ENCODE results near the gene ABLIM1. TPM values are rescaled to one million over a fixed set of nuclear protein-coding genes. Genes with fewer than 3 reads are reported as not detected.

ABLIM1 gene
- total and polyA plus RNA-seq, 8 donors, result 13.3 to 44.5 (median 33.3) TPM

GRCh38 chr10:114511881-114512280 lies 146.2 kb downstream of the ABLIM1 start:
- Histone ChIP-seq H3K36me3 (no peaks in the 10 kb centered on the region), H3K4me3 (no peak overlapping the region), H3K4me1 (peaks cover 15 to 24% (median 23%) of the 10 kb centered on the region in 3 donors), H3K27ac (no peak overlapping the region), H3K27me3 (no peaks in the 10 kb centered on the region), H3K9me3 (no peaks in the 10 kb centered on the region)
- FAIRE-seq (no peak), DNase-seq (no peak), ATAC-seq (no peak)
- intact Hi-C loops (cut with DNase I), result no loop called here
- no peak for TF ChIP-seq CTCF (IDR thresholded peaks at IDR 0.05)
- 92 to 93% methylated on average over 5 of the region's 5 CpGs for WGBS, 2 donors

- TF ChIP-seq CTCF (IDR thresholded peaks at IDR 0.05), result no peak
- H3K27ac ChIP-seq, result peak overlapping the region in 2 of 4 donors; percentile 53 to 56
- FAIRE-seq (no peak), ATAC-seq (no peak), DNase-seq (no peak)
- intact Hi-C loops (cut with DNase I), result no loop called here
- peaks cover 21 to 35% (median 32%) of the 10 kb centered on the region in 3 donors for H3K4me1 ChIP-seq
- WGBS, 2 donors, result 76 to 77% methylated on average over 3 of the region's 3 CpGs
- no peak overlapping the region for H3K4me3 ChIP-seq
- H3K36me3 ChIP-seq, result no peaks in the 10 kb centered on the region
- no peaks in the 10 kb centered on the region for H3K27me3 ChIP-seq
- no peaks in the 10 kb centered on the region for H3K9me3 ChIP-seq
Observed at GRCh38 chr10:114508376-114508775, 149.7 kb downstream of the ABLIM1 start.

- FAIRE-seq (no peak), DNase-seq (peak; percentile 89 to 98 (median 93)), ATAC-seq (peak; percentile 97 to 99 (median 98))
- intact Hi-C loops (cut with DNase I), result no loop called here
- no peaks in the 10 kb centered on the region for H3K36me3 ChIP-seq
- 6 to 9% methylated on average over 4 of the region's 4 CpGs for WGBS, 2 donors
- peaks cover 16 to 30% (median 27%) of the 10 kb centered on the region in 3 donors for H3K4me1 ChIP-seq
- H3K4me3 ChIP-seq, result no peak overlapping the region
- TF ChIP-seq CTCF (IDR thresholded peaks at IDR 0.05), result no peak
- H3K27ac ChIP-seq, result peak overlapping the region; percentile 53 to 65 (median 56)
- no peaks in the 10 kb centered on the region for H3K9me3 ChIP-seq
- H3K27me3 ChIP-seq, result no peaks in the 10 kb centered on the region
Observed at GRCh38 chr10:114507449-114507848, 150.6 kb downstream of the ABLIM1 start.

GRCh38 chr10:114506871-114507385 lies 151.1 kb downstream of the ABLIM1 start:
- TF ChIP-seq CTCF (IDR thresholded peaks at IDR 0.05), result no peak
- DNase-seq, result no peak
- Histone ChIP-seq H3K36me3 (no peaks in the 10 kb centered on the region), H3K4me1 (peaks cover 16 to 30% (median 27%) of the 10 kb centered on the region in 3 donors), H3K4me3 (no peak overlapping the region), H3K27ac (peak overlapping the region; percentile 13 to 56 (median 54)), H3K27me3 (no peaks in the 10 kb centered on the region), H3K9me3 (no peaks in the 10 kb centered on the region)
- peak in 1 of 4 donors; percentile 35 for ATAC-seq
- FAIRE-seq, result no peak
- intact Hi-C loops (cut with DNase I), result no loop called here
- 42 to 48% methylated on average over 3 of the region's 3 CpGs for WGBS, 2 donors

- Histone ChIP-seq H3K27me3 (no peaks in the 10 kb centered on the region), H3K9me3 (no peaks in the 10 kb centered on the region), H3K4me1 (peaks cover 16 to 30% (median 27%) of the 10 kb centered on the region in 3 donors), H3K36me3 (no peaks in the 10 kb centered on the region), H3K27ac (peak overlapping the region in 2 of 4 donors; percentile 50), H3K4me3 (no peak overlapping the region)
- intact Hi-C loops (cut with DNase I), result no loop called here
- peak in 3 of 4 donors; percentile 20 to 70 (median 60) for ATAC-seq
- TF ChIP-seq CTCF (IDR thresholded peaks at IDR 0.05), result no peak
- 50 to 61% methylated on average over 3 of the region's 3 CpGs for WGBS, 2 donors
- DNase-seq, result peak in 2 of 6 donors; percentile 30 to 36
- FAIRE-seq, result no peak
Observed at GRCh38 chr10:114504769-114505579, 153.1 kb downstream of the ABLIM1 start.

Data from pancreas (tissue), 10 donors.